ENCODE results near the gene AGPAT4. TPM values are rescaled to one million over a fixed set of nuclear protein-coding genes. Genes with fewer than 3 reads are reported as not detected.

AGPAT4 gene
- polyA plus RNA-seq, 4 donors: 17.1 to 25.1 (median 20.8) TPM

- no peak for DNase-seq (ENCODE audit: low read depth in 4 of 4, low spot score in 2 of 4)
These were observed 130.0 kb downstream of the AGPAT4 start for GRCh38 chr6:161143663-161144430.

- DNase-seq (ENCODE audit: low read depth in 4 of 4, low spot score in 2 of 4): no peak
These were observed 130.9 kb downstream of the AGPAT4 start for GRCh38 chr6:161142957-161143296.

- DNase-seq (ENCODE audit: low read depth in 4 of 4, low spot score in 2 of 4): no peak
These were observed 132.7 kb downstream of the AGPAT4 start for GRCh38 chr6:161141173-161141572.

GRCh38 chr6:161140554-161140875 is 133.3 kb downstream of the AGPAT4 start:
- no peak for DNase-seq (ENCODE audit: low read depth in 4 of 4, low spot score in 2 of 4)

- no peak for DNase-seq (ENCODE audit: low read depth in 4 of 4, low spot score in 2 of 4)
These were observed 133.9 kb downstream of the AGPAT4 start for GRCh38 chr6:161139766-161140553.

GRCh38 chr6:161139304-161139765 is 134.5 kb downstream of the AGPAT4 start:
- no peak for DNase-seq (ENCODE audit: low read depth in 4 of 4, low spot score in 2 of 4)

- no peak for DNase-seq (ENCODE audit: low read depth in 4 of 4, low spot score in 2 of 4)
These were observed 135.1 kb downstream of the AGPAT4 start for GRCh38 chr6:161138543-161139303.

- no peak for DNase-seq (ENCODE audit: low read depth in 4 of 4, low spot score in 2 of 4)
These were observed 135.9 kb downstream of the AGPAT4 start for GRCh38 chr6:161137839-161138542.

- no peak for DNase-seq (ENCODE audit: low read depth in 4 of 4, low spot score in 2 of 4)
These were observed 136.5 kb downstream of the AGPAT4 start for GRCh38 chr6:161137320-161137719.

GRCh38 chr6:161136655-161137054 is 137.2 kb downstream of the AGPAT4 start:
- DNase-seq (ENCODE audit: low read depth in 4 of 4, low spot score in 2 of 4): no peak

- DNase-seq (ENCODE audit: low read depth in 4 of 4, low spot score in 2 of 4): peak in 1 of 4 donors; percentile 15
These were observed 137.9 kb downstream of the AGPAT4 start for GRCh38 chr6:161135695-161136591.

- no peak for DNase-seq (ENCODE audit: low read depth in 4 of 4, low spot score in 2 of 4)
These were observed 139.1 kb downstream of the AGPAT4 start for GRCh38 chr6:161134550-161135298.

- DNase-seq (ENCODE audit: low read depth in 4 of 4, low spot score in 2 of 4): no peak
These were observed 139.9 kb downstream of the AGPAT4 start for GRCh38 chr6:161133963-161134362.

- DNase-seq (ENCODE audit: low read depth in 4 of 4, low spot score in 2 of 4): no peak
These were observed 141.5 kb downstream of the AGPAT4 start for GRCh38 chr6:161132384-161132783.

- no peak for DNase-seq (ENCODE audit: low read depth in 4 of 4, low spot score in 2 of 4)
These were observed 142.7 kb downstream of the AGPAT4 start for GRCh38 chr6:161130967-161131766.

GRCh38 chr6:161130541-161130940 is 143.3 kb downstream of the AGPAT4 start:
- DNase-seq (ENCODE audit: low read depth in 4 of 4, low spot score in 2 of 4): no peak

- DNase-seq (ENCODE audit: low read depth in 4 of 4, low spot score in 2 of 4): no peak
These were observed 145.1 kb downstream of the AGPAT4 start for GRCh38 chr6:161128680-161129196.

GRCh38 chr6:161128230-161128629 is 145.6 kb downstream of the AGPAT4 start:
- DNase-seq (ENCODE audit: low read depth in 4 of 4, low spot score in 2 of 4): no peak
